SU-DHL-6 (cell line): ENCODE results near the gene CBLN1.

Experiments used
- H2AFZ ChIP-seq: fragments of 200-600 bp; sonication (generic); 2 replicates; pipeline ENCODE4 v1.6.1; 2014; ENCODE audit warnings: low read depth, mild to moderate bottlenecking, moderate library complexity, mixed read lengths, antibody characterized with exemption, low read length; ENCODE audit not compliant: severe bottlenecking
- H3F3A ChIP-seq: fragments of 200-600 bp; shearing (Covaris generic); 2 replicates; pipeline ENCODE4 v1.6.0; 2016; ENCODE audit warnings: antibody characterized with exemption, mild to moderate bottlenecking; ENCODE audit not compliant: insufficient read depth
- H3K27ac ChIP-seq: fragments of 200-600 bp; sonication (generic); 2 replicates; pipeline ENCODE4 v1.5.1; 2016; ENCODE audit warnings: low read depth, mild to moderate bottlenecking, low read length, moderate library complexity, mixed read lengths
- H3K27me3 ChIP-seq: fragments of 200-600 bp; sonication (generic), shearing (Covaris generic); 2 replicates; pipeline ENCODE4 v1.6.0; 2014; ENCODE audit warnings: mild to moderate bottlenecking, low read length
- H3K36me3 ChIP-seq: fragments of 200-600 bp; sonication (generic); 2 replicates; pipeline ENCODE4 v1.6.1; 2014; ENCODE audit warnings: mild to moderate bottlenecking, low read length, mixed read lengths
- H3K4me2 ChIP-seq: fragments of 300-600, 200-600 bp; shearing (Covaris generic), sonication (generic); 2 replicates; pipeline ENCODE4 v1.6.0; 2014; ENCODE audit warnings: low read length, low read depth, mild to moderate bottlenecking; ENCODE audit not compliant: poor library complexity, severe bottlenecking
- H3K4me3 ChIP-seq: fragments of 200-600 bp; sonication (generic); 2 replicates; pipeline ENCODE4 v1.5.1; 2014; ENCODE audit warnings: antibody characterized with exemption, low read length, mild to moderate bottlenecking, mixed read lengths; ENCODE audit not compliant: insufficient read depth, poor library complexity, severe bottlenecking
- H3K79me2 ChIP-seq: fragments of 200-600 bp; sonication (generic); 2 replicates; pipeline ENCODE4 v1.6.1; 2014; ENCODE audit warnings: mild to moderate bottlenecking, low read length, moderate library complexity; ENCODE audit not compliant: insufficient read depth
- H3K9ac ChIP-seq: fragments of 200-600 bp; sonication (generic); 2 replicates; pipeline ENCODE4 v1.7.0; 2014; ENCODE audit warnings: mild to moderate bottlenecking, low read length
- H3K9me2 ChIP-seq: fragments of 200-600 bp; sonication (generic); replicated peaks from 2 replicates; pipeline ENCODE4 v1.6.1; 2014; ENCODE audit warnings: low read length; ENCODE audit not compliant: insufficient read depth
- H3K9me3 ChIP-seq: fragments of 200-600 bp; sonication (generic); 2 replicates; pipeline ENCODE4 v1.6.1; 2014; ENCODE audit warnings: low read length, mixed read lengths; ENCODE audit not compliant: insufficient read depth
- H4K20me1 ChIP-seq: fragments of 200-600 bp; sonication (generic); 2 replicates; pipeline ENCODE4 v1.6.1; 2014; ENCODE audit warnings: low read depth, mild to moderate bottlenecking, antibody characterized with exemption, low read length, moderate library complexity, mixed read lengths
- CTCF ChIP-seq: fragments of 200-600 bp; sonication (generic); IDR thresholded peaks from one replicate; pipeline ENCODE4 v1.5.1; 2017; ENCODE audit warnings: antibody characterized with exemption, mild to moderate bottlenecking, low read length, moderate library complexity; ENCODE audit not compliant: insufficient read depth, poor library complexity, severe bottlenecking
- EZH2phosphoT487 ChIP-seq: fragments of 200-600 bp; sonication (generic), shearing (Covaris generic); conservative IDR thresholded peaks from 2 replicates; pipeline ENCODE4 v1.6.1; 2018; ENCODE audit warnings: mild to moderate bottlenecking, antibody characterized with exemption, low read length, moderate library complexity, mixed read lengths

Gene CBLN1

GRCh38 chr16:49305406-49305805 lies 23.8 kb upstream of the CBLN1 start:
- Histone ChIP-seq H3K4me3 (no peak overlapping the region), H3F3A (no peaks in the 10 kb centered on the region), H3K27me3 (no peaks in the 10 kb centered on the region; the same call in 1 of the 2 replicates), H3K9me3 (no peaks in the 10 kb centered on the region), H3K79me2 (no peaks in the 10 kb centered on the region), H3K36me3 (no peaks in the 10 kb centered on the region), H4K20me1 (no peaks in the 10 kb centered on the region), H3K9me2 (no peaks in the 10 kb centered on the region), H3K4me2 (no peak overlapping the region), H3K27ac (no peak overlapping the region), H3K9ac (no peak overlapping the region), H2AFZ (no peak overlapping the region)
- TF ChIP-seq EZH2phosphoT487 (no peak), CTCF (no peak)

- Histone ChIP-seq H3K36me3 (no peaks in the 10 kb centered on the region), H3K4me2 (no peak overlapping the region), H3K4me3 (no peak overlapping the region), H3K27ac (no peak overlapping the region), H3K27me3 (no peaks in the 10 kb centered on the region), H4K20me1 (no peaks in the 10 kb centered on the region), H3K9me2 (no peaks in the 10 kb centered on the region), H2AFZ (no peak overlapping the region), H3F3A (no peaks in the 10 kb centered on the region), H3K9ac (no peak overlapping the region), H3K9me3 (no peaks in the 10 kb centered on the region), H3K79me2 (no peaks in the 10 kb centered on the region)
- TF ChIP-seq CTCF (no peak), EZH2phosphoT487 (no peak)
Observed at GRCh38 chr16:49292413-49292812, 10.8 kb upstream of the CBLN1 start.

- no peaks in the 10 kb centered on the region for H3K27me3 ChIP-seq
- no peak overlapping the region for H2AFZ ChIP-seq
Observed at GRCh38 chr16:49287572-49287971, 5.9 kb upstream of the CBLN1 start.

More at GRCh38 chr16:49287572-49287971, 5.9 kb upstream of the CBLN1 start:
- Histone ChIP-seq H3K79me2 (no peaks in the 10 kb centered on the region), H3K9me2 (no peaks in the 10 kb centered on the region), H3K9ac (no peak overlapping the region), H3K27ac (no peak overlapping the region), H3K4me3 (no peak overlapping the region), H3F3A (no peaks in the 10 kb centered on the region), H3K4me2 (no peak overlapping the region), H3K9me3 (no peaks in the 10 kb centered on the region), H4K20me1 (no peaks in the 10 kb centered on the region), H3K36me3 (no peaks in the 10 kb centered on the region)
- TF ChIP-seq CTCF (no peak), EZH2phosphoT487 (no peak)
